Measurements from ENCODE around the gene AGPAT4.

Gene AGPAT4

DNA sequence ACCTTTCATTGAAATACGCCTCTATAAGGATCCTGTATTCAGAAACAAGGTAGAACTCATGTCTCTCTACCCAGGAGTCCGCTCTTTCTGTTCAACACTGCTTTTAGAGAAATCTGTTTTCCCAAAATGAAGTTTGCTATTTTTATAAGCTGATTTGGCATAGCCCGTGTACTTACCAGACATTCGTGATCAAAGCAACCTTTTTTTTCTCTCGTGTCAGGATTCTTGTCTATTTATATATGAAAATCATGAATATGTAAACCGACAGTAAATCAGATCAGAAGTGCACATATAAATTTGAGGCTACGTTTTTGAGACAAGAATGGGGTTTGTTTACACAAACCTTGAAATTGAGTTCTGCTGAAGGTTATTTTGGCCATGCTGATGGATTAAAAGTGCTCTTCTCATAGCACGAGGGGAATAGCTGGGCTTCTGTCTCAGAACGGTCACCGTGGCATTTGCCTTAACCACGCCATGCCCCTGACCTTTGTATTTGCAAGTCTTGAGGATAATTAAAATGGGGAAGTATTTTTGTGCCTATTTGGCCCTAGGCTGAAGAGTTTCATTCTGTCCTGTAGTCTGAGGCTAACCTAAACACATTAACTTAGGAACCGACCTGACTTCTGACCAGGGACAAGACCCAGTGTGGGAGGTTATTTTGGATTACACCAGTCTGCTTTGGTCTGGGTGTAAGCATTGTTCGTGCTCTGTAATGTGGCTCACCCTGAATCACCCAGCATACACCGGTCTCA, 163.7 kb downstream of the AGPAT4 start:
- no peak for DNase-seq (ENCODE audit: low read depth)

DNA sequence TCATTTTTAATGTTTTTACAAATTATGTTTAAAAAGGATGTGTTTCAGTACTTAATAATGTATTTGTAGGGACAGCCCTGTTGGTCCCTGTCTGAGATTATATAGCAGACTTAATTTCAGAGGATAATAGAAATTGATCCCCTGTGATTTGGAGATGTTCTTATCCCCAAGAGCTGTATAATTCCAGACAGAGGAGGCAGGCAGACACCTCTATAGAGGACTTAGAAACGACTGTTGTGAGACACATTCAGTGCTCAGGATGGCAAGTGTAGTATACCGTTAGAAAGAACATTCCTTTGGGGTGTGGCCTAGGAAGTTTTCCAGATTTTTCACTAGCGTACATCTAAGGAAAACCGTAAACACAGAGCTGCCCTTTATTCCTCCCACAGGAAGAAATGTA, 164.5 kb downstream of the AGPAT4 start:
- no peak for DNase-seq (ENCODE audit: low read depth)

DNA sequence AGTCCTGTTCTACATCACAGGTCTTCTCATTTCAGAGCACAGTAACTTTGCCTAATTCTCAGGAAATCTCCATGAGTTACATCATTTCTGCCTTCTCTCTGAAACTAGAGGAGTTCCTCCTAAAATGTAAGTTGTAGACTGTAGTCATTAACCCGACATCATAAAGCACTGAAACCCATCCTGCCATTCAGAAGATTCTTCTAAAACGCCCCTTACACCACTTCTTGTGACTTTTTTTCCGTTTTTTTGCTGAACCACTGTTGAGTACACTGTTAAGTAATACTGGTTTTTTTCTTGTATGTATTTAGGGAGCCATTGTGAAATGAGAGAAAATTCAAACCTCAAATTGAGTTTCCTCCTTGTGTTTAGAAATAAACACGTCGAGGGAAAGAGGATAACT, 164.9 kb downstream of the AGPAT4 start:
- DNase-seq (ENCODE audit: low read depth) = no peak

DNA sequence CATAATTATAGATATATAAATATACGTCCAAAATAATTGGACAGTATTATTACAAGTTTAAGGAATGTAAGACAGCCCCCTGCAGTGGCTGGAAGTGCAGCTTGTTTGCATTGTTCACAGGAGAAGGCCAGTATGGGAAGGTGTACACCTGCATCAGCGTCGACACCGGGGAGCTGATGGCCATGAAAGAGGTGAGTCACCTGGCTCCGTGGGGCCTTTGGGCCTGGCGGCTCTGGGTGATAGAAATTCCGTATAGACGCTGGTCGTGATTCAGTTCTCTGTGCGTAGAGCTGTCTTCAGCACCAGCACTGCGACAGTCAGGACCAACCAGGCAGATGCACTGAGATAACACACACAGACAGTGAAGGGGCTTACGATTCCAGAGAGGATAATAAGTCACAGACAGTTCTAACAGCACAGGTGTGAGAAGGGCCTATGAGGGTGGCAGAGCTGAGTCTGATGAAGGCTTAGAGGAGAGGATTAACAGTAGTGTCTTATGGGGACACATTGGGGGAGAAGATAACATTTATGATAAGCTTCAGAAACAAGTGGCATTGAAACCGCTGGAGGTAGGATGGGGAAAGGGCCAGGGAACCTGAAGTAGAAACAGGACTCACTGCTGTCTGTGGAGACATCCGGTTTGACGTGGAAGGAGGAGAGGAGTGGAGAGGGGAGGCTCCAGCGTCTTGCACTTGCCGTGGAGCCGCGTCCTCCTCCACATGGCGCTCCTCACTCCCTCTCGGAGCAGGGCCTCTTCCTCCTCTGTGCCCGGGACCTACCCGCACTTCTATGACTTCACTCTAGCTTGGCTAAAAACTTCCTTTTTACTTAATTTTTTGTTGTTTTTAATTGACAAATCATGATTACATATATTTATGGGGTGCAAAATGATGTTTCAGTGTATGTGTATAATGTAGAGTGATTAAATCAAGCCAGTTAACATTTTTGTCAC, 165.8 kb downstream of the AGPAT4 start:
- no peak for DNase-seq (ENCODE audit: low read depth)

DNA sequence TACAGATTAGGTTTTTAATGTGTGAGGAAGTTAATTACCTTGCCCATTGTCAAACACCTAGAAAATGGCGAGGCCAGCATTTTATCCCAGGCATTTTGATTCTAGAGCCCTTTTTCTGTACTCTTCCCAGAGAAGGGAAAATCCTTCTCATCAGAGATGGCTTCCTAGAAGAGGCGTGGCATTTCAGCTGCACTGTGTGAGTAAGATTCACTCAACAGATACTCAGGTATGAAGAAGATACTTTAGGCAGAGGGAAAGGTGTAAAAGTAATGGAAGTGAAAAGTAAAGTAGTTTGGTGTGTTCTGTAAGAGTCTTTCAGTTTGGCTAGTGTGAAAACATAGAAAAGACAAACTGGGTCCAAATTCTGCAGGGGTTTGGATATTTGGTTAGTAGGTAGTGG, 168.5 kb downstream of the AGPAT4 start:
- no peak for DNase-seq (ENCODE audit: low read depth)

DNA sequence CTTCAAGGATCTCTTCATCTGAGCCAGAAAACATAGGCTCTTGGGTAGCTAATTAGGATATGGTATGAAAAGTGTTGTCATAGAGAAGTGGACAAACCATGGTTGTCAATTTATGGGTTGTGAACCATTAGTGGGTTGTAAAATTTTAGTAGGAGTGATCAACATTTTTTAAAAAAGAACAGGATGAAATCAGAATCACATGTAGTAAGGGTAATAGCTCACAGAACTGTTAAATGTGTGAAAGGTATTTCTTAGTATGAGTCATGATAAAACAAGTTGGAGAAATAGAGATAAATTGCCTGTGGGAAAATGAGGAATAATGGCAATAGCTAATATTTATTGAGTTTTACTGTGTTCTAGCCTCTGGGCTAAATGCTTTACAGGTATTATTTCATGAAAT, 168.9 kb downstream of the AGPAT4 start:
- DNase-seq (ENCODE audit: low read depth) = no peak

DNA sequence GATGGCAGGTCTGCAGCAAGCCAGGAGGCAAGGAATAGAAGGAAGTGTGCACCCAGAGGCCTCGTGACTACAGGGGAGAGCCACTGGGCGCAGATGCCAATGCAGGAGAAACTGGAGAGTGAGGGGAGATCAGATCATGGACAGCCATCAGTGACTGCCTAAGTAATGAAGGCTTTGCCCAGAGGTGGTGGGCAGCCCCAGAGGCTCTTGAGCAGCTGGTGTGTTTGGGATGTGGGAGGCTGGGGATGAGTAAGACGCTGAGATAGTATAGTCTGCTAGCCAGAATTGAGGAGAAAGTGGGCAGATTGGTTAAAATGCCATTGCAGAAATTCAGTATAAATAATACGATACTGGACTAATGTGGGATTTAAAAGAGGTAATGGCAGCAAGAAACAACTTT, 170.4 kb downstream of the AGPAT4 start:
- no peak for DNase-seq (ENCODE audit: low read depth)

DNA sequence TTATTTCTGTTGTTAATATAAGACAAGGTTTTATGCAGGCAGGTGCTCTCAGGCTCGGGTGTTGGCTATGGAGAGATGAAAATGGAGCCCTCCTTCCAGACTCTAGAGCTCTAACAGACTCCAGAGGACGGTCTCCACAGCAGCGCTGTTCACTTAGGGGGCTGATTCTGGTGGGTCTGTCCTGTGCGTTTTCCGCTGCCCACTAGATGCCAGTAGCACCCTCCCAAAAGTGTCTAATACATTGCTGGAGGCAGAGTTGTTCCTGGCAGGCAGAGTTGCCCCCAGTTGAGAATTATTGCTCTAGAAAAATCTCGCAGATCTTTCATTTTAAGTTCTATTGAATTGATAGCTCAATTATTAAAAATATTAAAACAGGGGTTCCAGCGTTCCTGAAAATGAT, 172.3 kb downstream of the AGPAT4 start:
- DNase-seq (ENCODE audit: low read depth) = no peak

DNA sequence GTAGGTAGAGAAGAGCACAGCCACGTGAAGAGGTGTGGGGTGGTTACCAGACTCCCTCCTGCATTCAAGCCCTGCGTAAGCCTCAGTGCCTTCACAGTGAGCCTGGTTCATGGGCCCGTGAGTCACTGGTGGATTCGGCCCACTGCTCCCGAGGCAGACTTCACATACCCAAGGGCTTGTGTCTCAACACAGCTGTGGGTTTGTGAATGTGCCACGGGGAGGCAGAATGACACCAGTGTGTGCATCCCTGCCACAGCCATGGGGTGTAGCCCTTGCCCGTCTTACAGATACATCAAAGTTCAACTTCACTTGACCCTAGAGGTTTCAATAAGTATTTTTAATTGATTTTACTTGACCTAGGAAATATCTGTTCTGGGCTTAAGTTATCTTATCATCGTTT, 173.8 kb downstream of the AGPAT4 start:
- DNase-seq (ENCODE audit: low read depth) = no peak

DNA sequence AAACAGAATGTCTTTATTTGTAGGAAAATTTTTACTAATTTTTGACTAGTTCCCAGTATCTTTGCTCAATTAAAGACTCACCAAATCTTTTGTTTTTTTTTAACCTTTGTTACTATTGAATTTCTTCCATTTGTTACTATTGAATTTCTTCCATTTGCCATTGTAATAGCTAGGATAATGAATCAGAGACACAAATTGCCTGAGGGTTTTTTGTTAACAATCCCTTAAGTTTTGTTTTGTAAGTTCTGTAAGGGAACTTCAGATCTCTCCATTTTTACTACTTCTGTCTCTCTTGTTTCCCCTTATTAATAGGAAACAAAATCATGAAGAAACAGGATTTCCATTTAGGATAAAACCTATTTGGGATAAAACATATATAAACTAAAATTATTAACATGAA, 177.9 kb downstream of the AGPAT4 start:
- DNase-seq (ENCODE audit: low read depth) = no peak

DNA sequence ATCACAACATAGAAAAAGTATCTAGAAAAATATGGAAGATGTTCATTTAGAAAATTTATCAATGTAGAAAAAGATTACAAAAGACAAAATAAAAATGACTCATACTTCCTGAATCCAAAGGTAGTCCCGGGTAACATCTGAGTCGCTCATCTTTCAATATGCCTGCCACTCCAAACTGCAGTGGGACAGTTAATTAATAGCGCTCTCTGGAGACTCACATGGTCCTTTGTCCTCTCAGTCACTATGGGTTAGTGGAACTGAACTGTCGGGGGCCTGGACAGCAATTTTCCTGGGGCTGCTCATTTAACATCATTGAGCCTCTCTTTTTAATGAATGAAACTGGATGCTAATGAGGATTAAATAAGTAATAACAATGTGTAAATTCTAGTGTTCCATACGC, 178.9 kb downstream of the AGPAT4 start:
- DNase-seq (ENCODE audit: low read depth) = no peak

DNA sequence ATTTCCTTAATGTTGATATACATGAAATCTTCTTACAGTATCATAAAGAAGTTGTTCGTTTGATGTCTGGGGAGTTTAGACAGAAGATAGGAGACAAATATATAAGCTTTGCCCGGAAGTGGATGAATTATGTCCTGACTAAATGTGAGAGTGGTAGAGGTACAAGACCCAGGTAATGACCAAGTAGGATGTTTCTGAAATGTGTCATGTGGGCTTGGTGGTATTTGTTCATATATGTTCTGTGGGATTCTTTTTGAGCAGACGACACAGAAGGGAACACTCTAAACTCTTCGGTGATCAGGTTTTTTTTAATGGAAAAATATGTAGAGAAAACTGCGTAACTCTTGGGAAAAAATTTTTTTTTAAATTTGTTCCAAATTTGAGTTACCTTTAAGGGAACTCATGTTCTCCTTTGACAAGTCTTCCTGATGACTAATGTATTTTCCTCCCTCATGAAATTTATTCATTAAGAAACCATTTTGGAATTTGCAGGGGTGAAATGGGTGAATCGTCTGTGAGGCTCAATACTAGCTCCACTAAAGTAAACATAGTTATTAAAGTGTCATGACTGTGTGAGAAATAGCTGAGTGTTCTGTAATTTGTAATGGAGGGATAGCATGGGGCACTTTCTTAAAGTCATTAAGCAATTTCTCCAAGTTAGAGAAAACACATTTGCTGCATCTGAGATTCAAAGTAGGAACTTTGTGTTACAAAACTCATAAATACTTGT, 181.7 kb downstream of the AGPAT4 start:
- no peak for DNase-seq (ENCODE audit: low read depth)

DNA sequence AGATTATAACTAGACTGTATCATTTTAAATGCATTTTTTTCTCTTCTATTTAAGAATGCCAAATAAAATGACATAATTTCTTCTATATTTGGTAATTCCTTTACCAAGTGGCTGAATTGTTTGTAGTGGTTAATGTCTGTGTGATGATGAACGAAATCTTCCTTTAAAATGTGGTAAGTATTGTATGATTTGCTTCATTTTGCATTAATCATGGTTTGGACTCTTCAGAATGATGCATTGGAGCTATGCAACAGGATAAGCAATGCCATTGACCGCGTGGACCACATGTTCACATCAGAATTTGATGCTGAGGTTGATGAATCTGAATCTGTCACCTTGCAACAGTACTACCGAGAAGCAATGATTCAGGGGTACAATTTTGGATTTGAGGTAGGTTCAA, 182.7 kb downstream of the AGPAT4 start:
- no peak for DNase-seq (ENCODE audit: low read depth)

DNA sequence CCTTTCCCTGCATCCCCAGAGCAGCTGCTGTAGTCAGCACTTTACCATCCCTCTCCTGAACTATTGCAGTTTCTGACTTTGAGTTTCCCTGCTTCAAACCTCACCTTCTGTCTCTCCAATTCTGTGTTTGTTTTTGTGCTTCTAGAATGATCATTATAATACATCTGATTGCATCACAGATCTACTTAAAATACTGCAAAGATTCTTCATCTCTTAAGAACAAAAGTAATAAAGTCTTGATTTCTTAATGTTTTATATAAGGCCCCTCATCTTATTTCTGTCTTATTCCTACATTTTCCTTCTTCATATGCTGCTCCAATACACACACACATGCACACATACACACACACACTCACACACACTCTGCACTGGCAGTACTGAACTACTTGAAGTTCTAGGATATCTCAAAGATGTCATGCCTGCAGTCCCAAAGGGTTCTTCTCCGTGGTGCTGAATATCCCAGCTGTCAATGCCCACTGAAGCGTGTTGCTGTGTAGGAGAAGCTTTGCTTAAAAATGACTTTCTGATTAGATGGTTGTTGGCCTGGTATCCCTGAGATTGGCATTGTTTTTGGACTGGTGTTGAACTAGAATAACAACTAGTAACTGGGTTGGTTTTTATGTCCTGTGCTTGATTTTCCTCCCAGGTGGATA, 185.1 kb downstream of the AGPAT4 start:
- DNase-seq (ENCODE audit: low read depth) = no peak

DNA sequence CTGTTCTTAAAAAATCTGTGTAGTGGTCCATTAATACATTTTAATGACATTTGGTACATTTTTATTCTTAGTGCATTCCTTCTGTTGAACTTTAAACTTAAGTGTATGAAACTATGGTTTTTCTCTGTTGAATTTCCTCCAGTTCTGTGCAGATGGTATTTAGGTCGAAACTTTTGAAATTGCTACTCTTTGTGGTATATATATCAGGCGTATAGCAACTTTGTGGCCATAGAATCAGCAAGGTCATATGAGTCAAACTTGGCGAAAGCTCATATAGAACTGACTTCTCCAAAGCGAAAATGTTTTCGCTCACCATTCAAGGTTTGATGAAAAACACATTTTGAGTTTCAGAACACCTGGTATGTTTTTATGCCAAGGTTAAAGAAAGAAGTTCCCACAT, 188.6 kb downstream of the AGPAT4 start:
- DNase-seq (ENCODE audit: low read depth) = no peak

DNA sequence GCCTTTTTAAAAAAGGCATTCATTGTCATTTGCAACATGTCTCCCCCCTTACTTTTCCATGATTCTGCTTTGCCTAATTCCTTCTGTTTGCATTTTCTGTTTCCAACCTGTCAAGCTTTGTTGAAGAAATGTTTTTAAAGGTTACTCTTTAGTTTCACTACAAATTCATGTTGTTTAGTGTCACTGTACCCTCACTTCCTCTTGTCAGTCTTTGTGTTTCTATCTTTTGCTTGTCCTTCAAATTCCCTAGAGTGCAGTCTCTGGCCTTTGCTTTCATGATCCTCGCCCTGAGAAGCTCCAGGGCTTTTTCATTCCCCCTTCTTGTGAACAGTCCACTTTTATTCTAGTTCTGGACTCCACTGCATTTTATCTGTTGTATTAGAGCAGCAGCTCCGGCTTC, 191.6 kb downstream of the AGPAT4 start:
- no peak for DNase-seq (ENCODE audit: low read depth)

DNA sequence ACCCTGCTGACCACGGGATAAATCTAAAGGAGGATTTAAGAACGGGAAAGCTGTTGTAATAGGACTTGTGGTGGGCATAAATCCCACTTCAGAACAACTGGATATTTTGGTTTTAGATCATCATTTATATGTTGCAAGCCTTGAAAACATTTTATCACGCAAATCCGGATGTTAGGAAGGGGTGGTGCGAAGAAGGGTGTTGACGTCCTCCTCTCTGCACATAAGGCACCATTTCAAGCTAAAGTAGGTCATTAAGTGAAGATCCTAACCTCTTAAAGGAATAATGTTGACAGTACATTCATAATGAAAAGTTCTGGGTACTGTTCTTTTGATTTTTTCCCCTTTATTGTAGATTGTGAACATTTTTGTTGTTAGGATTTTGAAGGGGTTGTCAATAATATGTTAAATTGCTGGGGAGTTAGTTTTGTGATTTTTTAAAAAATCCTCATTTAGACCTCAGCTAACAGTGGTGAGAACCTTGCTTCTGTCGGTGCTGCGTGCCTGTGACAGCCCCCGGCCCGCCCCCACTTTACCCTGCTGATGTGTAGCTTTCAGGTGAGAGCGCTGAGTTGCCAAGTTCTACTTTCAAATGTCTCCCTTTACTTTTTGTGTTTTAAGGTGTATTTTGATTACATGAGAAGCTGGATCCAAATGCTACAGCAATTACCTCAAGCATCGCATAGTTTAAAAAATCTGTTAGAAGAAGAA, 193.4 kb downstream of the AGPAT4 start:
- DNase-seq (ENCODE audit: low read depth) = no peak

All from activated T-cell treated with anti-CD3 and anti-CD28 coated beads for 24 hours (primary cell).